GM19397 (cell line): ENCODE results near the gene LPCAT1.
"Not testable (repeated sequence)": the region's sequence is repeated elsewhere in the genome, so short reads cannot be mapped to it uniquely, and the experiment has no call there.

Experiments used
- ATAC-seq: cut with Tn5 transposase; IDR thresholded peaks from one replicate; pipeline ENCODE4 v1.9.1; 2021; ENCODE audit warnings: mild to moderate bottlenecking, moderate library complexity; ENCODE audit not compliant: unreplicated experiment

LPCAT1 gene, protein sequence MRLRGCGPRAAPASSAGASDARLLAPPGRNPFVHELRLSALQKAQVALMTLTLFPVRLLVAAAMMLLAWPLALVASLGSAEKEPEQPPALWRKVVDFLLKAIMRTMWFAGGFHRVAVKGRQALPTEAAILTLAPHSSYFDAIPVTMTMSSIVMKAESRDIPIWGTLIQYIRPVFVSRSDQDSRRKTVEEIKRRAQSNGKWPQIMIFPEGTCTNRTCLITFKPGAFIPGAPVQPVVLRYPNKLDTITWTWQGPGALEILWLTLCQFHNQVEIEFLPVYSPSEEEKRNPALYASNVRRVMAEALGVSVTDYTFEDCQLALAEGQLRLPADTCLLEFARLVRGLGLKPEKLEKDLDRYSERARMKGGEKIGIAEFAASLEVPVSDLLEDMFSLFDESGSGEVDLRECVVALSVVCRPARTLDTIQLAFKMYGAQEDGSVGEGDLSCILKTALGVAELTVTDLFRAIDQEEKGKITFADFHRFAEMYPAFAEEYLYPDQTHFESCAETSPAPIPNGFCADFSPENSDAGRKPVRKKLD

DNA sequence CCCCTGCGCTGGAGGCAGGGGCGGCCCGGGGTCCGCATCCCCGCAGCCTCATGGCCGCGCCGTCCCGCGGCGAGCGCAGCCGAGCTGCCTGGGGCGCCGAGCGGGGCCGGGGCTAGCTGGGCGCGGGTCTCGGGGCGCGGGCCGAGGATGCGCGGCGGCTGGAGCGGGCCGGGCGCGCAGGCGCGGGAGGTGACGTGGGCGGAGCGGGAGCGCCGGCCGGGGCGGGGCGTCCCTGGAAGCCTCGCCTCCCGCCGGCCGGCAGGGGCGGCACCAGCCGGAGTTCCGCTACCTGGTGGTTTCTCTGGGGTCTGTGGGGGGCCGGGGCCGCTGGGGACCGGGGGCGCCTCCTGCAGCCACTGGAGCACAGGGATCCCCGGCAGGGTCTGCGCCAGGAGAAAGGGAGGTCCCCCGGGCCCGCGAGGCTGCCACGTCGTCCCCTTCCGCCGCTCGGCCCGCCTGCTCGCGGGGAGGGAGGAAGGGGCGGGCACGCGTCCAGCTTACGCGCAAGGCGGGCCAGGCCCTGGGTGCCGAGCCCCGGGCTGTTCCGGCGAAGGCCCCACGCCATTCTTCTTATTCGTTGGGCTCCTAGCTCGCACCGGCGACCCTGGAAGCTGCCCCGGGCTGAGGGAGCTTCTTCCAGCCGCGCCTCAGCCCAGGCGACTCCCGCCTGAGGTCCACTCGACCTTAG, at the start of gene LPCAT1:
Gene LPCAT1, minus strand, starts transcription at position 168 of the 688 bp plus-strand sequence. Its CDS starts 116 bp downstream, at position 52.
- peak; percentile 80 for ATAC-seq

DNA sequence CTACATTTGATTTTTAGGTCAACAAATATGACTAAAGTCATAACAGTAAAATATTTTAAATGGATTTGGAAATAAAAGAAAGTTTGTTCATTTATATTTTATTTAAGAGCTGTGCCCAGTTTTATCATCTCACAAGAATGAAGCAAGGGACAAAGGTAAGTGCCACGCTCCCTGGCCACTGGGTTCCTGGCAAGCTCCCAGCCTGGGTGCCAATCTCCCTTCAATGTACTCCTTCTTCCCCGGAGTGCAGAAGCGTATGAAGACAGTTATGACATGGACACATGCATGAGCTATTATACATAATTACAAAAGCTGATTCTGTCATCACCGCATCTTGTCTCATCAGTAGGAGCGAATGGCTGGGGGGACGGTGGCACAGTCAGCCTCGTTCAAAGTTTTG, 48.1 kb upstream of the LPCAT1 start:
- ATAC-seq, result not testable (repeated sequence)

DNA sequence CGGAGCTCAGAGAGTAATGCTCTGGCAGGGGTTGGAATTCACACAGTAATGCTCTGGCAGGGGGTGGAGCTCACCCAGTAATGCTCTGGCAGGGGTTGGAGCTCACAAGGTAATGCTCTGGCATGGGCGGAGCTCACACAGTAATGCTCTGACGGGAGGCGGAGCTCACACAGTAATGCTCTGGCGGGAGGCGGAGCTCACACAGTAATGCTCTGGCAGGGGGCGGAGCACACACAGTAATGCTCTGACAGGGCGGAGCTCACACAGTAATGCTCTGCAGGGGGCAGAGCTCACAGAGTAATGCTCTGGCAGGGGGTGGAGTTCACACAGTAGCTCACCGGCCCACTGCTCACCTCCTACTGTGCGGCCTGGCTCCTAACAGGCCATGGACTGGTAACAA, 47.2 kb upstream of the LPCAT1 start:
- no peak for ATAC-seq

DNA sequence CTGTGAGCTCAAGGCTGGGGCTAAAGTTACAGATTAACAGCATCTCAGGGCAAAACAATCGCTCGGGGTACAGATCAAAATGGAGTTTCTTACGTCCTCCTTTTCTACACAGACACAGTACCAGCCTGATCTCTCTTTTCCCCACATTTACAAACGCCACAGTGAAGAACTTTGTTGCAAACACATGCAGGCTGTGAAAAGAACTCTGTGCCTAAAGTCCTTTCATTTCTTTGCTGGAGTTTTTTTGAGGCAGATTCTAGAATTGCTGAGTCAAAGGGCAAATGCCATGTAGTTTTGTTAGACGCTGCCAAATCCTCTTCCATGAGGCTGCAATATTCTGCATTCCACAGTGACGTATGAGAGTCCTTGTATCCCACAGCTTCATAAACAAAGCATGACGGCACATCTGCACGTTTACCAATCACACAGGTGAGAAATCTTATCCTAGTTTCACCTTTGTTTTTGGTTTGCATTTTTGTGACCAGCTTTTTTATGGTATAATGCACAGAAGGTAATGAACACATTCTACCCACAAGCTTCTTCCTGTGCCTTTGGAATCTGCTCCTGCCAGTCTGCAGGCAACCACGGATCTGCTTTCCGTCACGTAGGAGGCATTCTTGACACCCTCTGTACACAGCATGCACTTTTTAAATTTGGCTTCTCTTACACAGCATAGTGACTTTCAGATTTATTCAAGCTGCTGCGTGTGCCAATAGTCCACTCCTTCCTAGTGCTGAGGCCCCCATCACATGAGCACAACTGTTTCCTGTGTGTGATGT, 44.6 kb upstream of the LPCAT1 start:
- no peak for ATAC-seq

DNA sequence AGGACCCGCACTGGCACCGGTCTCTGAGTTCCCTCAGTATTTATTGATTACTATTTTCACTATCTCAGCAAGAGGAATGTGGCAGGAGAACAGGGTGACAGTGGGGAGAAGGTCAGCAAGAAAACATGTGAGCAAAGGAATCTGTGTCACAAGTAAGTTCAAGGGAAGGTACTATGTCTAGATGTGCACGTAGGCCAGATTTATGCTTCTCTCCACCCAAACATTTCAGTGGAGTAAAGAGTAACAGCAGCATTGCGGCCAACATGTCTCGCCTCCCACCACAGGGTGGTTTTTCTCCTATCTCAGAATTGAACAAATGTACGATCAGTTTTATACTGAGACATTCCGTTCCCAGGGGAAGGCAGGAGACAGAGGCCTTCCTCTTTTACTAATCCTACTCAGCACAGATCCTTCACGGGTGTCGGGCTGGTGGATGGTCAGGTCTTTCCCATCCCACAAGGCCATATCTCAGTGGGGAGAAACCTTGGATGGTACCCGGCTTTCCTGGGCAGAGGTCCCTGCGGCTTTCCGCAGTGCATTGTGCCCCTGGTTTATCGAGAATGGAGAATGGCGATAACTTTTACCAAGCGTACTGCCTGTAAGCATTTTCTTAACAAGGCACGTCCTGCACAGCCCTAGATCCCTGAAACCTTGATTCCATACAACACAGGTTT, 43.9 kb upstream of the LPCAT1 start:
- not testable (repeated sequence) for ATAC-seq

DNA sequence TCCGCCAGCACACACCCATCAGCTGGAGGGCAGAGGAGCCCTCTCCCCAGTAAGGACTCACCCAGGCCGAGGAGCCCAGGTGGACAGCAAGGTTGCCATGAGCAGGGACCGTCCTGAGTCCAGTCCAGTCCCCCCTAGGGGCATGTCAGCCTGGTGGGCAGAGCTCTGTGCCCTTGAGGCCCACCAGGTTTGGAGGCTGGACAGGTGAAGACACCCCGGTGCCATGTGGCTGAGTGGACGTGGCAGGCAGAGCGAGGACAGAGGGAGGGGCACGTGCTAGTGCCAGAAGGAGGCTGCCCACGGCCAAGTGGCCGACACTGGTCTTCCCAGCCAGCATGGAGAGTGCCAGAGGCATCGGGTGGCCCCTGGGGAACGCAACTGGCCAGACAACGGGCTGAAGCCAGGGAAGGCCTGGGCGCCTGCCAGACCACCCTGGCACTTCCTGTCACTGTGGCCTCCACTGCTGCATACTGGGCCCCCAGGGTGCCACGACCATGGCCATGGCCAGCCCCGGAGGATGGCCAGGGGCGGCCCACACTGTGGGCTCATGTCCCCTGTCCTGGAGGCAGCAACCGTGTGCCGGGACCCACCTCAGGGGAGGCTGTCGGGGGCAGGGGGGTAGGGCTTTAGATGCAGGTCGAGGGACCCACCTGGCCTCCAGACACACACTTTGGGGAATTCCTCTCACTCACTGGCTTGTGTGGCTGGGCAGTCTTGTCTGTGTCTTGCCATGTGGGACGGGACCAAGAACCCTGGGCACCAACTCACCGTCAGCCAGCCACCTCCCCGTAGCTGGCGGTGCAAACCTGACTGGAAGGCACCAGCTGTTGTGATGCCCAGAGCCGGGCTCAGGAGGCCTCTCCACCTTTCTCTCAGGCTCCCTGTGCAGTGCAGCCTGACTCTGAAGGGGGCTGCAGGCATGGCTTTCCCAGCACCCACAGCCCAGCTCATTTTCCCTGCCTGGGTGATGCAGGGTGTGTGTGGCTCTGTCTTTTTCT, 42.3 kb upstream of the LPCAT1 start:
- no peak for ATAC-seq

DNA sequence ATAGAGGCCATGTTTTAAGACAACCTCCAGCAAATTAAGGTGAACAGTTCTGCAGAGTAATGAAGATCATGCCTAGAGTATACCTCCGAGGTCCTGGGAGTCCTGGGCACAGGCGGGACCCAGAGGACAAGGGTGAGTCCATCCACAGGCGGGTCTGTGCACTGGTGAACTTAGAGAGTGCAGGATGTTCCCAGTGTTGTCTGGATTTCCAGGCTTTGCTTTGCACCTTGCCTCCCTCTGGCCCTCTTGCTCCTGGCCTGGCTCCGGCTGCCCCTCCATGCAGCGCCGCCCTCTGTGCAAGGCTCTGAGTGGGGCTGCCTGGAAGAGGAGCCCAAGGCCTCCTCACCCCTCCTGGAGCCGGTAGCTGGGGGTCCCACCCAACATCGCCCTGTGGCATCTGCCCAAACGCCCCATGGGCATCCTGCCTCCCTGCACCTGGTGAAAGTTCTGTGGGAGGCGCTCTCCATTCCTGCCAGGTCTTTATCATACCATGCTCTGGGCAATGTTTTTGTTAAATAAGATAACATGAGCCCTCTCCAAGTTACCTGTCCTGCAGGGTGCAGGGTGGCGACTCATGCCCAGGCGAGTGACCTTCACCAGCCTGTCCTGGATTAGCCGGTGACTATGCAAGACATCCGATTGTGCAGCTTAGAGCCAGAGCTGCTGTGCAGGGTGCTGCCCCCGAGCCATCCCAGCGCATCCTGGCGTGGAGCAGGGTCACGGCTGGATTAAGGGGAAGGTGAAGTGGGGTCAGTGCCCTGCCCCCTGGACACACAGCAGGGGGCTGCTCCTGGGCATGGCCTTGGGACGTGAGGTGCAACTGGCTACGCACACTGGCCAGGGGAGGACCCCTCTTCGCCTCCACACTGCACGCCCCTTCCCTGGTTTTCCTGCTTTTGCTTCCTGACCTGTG, 41.3 kb upstream of the LPCAT1 start:
- no peak for ATAC-seq

DNA sequence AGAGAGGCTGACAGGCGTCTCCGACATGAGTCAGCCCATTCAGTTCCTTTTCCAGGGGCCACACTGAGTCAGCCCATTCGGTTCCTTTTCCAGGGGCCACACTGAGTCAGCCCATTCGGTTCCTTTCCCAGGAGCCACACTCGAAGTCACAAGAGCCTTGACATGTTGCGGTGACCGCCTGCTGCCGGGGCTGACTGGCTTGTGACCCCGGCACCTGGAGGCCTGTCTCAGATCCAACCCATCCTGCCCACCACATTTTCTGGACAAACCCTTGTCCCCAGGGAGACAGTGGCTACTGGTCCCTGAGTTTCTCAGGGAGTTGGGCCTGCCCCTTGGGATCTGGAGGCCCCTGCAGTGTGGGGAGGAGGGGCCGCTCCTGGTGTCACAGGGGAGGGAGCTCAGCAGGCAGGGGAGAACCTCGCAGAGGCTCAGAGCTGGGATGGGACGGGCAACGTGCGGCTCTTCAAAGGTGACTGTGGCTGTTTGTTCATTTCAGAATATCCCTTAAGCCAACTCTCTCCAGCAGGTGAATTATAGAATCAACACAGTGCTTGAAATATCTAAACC, 40.5 kb upstream of the LPCAT1 start:
- ATAC-seq, result no peak

DNA sequence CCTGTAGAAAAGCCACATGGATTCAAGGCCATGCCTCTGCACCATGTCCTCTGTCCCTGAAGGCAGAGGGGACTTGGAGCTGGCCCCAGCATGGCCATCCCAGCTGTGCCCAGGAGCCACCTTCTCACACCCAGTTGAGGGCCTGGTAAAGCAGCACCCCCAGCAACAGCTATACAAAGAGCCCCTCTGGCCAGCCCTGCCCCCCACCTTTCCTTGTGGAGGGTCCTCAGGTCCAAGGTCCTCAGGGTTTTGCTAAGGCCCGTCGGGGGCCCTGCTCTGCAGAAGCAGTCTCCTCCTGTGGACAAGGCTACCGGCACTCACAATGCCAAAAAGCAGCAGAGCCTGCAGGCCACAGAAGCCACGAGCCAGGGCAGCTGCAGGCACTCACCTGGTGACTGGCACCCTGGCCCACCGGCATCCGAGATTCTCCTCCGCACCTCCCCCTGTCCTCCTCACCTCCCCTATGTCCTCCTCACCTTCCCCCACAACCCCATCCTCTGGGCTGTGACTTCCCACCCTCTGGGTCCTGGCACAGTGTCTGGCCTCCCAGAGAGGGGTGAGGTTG, 39.9 kb upstream of the LPCAT1 start:
- ATAC-seq, result no peak

DNA sequence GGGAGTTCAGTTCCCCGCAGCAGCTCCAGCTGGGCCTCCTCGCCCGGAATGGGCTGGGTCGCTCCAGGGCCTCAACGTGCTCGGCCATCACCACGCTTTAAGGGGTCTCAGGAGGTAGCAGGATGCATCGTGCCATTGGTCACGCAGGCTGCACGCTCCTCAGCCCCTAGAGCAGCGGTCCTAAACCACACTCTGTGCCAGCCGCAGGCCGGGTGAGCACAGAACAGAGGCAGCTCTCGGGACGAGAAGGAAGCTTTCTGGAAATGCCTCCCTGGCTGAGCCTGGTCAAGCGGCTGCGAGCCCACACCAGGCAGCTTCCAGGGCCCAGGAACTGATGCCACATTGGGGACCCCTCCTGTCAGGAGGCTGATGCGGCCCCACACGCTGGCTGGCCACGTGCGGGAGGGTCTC, 39.3 kb upstream of the LPCAT1 start:
- ATAC-seq, result no peak

DNA sequence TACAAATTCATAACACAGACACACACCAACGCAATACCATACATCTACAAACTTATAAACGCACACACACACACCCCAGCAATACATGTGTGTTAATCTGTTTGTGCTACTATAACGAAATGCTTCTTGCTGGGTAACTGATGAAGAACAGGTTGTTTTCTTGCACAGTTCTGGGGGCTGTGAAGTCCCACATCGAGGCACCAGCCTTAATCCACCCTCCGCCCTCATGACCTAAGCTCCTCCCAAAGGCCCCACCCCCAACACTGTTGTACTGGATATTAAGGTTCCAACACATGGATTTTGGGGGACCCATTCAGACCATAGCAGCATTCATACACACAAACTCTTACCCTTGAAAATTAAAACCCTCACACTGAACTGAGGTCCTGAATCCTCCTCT, 38.8 kb upstream of the LPCAT1 start:
- ATAC-seq, result no peak

DNA sequence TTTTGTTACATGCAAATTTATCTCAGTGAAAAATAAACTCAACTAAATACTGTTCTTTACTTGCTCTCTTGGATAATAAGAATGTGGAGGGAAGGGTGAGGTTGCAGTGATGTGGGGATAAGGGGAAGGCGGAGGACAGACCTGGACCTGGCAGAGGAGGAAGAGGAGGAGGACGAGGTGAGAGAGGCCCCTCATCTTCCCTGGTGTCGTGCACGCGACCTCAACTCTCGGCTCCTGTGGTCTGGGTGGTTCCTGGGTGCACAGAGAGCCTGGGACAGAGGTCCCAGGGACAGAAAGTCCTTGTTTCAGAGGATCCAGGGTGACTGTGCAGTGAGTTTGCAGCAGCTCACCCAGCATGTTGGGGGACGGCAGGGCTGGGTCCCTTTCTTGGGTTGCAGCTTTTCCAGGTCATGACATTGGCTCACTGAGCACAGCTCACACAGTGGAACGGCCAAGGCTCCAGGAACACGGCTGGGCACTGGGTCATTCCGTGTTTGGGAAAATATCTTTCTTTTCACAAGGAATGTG, 37.7 kb upstream of the LPCAT1 start:
- no peak for ATAC-seq

DNA sequence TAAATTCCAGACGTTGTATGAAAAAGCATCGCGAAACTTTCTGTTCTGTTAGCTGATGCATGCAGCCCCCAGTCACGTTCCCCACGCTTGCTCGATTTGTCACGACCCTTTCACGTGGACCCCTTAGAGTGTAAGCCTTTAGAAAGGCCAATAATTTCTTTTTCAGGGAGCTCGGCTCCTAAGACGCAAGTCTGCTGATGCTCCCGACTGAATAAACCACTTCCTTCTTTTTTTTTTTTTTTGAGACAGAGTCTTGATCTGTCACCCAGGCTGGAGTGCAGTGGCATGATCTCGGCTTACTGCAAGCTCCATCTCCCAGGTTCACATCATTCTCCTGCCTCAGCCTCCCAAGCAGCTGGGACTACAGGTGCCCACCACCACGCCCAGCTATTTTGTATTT, 36.7 kb upstream of the LPCAT1 start:
- not testable (repeated sequence) for ATAC-seq

DNA sequence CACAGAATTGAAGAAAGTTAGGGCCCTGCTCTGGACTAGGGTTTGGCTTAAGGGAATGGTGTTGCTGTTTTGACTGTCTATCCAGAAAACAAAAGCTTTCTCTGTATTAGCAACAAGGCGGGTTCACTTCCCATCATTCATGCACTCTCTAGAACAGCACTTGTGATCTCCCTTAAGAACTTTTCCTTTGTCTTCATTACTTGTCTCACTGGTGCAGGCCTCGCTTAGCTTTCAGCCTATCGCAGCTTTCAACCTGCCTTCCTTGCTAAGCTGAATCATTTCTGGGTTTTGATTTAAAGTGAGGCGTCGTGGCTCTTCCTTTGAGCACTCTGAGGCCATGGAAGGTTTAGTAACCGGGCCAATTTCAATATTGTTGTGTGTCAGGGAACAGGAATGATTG, 35.2 kb upstream of the LPCAT1 start:
- no peak for ATAC-seq

DNA sequence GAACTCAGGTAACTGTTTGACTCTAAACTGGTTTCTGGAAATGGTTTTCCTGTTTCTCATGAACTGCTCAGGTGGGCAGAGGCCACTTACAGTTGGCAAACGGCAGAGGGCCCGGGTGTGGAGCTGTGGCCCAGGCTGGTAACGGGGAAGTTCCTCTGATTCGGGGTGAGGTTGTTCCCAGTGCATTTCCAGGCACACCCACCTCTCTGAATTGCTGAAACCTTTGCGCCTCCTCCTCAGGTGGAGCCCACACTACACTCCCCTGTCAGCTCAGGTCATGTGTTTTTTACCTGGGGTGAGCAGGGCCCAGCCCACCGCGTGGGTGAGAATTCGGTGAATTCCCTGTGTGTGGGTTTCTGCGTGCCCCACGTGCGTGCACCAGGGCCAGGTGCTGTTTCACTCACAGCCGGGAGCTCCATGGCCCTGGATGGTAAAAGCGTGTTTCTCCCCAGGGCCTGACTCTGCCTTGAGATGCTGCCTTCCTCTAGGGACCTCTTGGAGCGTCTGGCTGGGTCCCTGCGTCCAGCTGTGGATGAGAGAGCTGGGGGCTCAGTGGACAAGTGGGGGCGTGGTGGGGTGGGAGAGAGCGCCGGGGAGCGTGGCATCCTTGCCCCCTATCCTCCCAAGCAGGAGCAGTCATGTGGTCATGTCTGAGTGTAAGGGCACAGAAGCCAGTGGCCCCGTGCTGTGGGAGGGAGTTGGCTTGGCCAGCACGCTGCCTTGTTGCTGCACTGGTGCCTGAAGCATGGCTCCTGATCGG, 33.5 kb upstream of the LPCAT1 start:
- no peak for ATAC-seq

DNA sequence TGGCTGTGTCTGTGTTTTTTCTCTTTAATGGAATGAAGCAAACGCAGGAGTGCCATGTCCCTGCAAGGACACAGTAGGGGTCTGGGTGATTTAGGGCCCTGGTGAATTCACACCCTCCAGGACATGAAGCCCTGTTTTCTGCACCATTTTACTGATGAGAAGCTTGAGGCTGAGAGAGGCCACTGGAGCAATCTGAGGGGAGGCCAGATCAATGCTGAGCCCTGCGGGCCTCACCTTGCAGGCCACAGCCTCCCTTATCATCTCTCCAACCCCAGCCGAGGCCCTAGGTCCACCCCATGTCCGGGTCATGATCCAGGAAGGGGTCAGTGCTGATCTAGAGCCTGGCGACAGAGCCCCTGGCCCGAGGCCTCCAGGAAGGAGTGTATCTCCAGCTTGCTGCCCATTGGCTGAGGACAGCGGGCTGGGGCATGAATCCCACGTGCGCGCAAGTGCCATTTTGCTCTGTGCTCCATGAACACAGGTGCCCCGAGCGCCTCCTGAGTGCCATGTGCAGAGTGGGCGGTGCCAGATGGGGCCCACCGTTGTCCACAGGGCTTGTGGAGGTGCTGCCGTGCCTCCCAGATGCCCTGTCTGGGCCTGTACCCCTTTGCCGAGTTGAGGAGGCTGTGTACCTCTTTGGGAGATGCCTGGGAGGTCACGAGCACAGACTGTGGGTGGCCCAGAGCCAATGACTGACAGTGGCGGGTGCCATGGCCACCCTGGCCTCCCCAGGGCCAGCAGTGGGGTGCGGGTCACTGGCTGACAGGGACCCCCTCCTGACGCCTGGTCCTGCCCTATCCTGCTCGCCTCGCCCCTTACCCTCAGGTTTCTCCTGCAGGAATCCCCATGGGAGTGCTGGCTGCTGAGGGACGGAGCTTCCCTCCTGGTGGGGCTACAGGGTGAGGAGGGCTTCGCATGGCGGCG, 32.3 kb upstream of the LPCAT1 start:
- ATAC-seq, result no peak
